ENCODE results near the gene REN. TPM values are rescaled to one million over a fixed set of nuclear protein-coding genes. Genes with fewer than 3 reads are reported as not detected.

The REN gene
- total and polyA plus RNA-seq, 2 of the 13 experiments (the other 11 are each of a cell fraction or from before 2014, with no cell fraction given) = not detected

GRCh38 chr1:204142032-204142974 is 23.8 kb downstream of the REN start:
- peaks cover 59% of the 10 kb centered on the region for H3K4me1 ChIP-seq (ENCODE audit: insufficient read depth, low read length)
- no peaks in the 10 kb centered on the region for H3K9me3 ChIP-seq (ENCODE audit: low read length)
- peaks cover 0 to 6% of the 10 kb centered on the region in 2 experiments; a peak in 1 of 5 replicates for H3K36me3 ChIP-seq (replicated peaks in 1 of 2; ENCODE audit: control insufficient read depth in 1 of 2, insufficient read depth in 2 of 2, low read length in 2 of 2)
- no peak overlapping the region for H3K9ac ChIP-seq (ENCODE audit: insufficient read depth, low read depth, low read length)
- DNase-seq (ENCODE audit: low spot score) (peak; percentile 64), ATAC-seq (peak; percentile 33), FAIRE-seq (peak; percentile 81)
- no peak overlapping the region for H2AFZ ChIP-seq (ENCODE audit: low read length)
- intact Hi-C loops (cut with micrococcal nuclease; ENCODE audit: unreplicated experiment) = loop anchor here (10.0 kb wide), 1 partner anchor 362 kb away; no protein-coding TSS in a partner anchor
- in situ Hi-C loops (cut with HindIII; ENCODE audit: extremely low pct_ligation_motif_present, low pct_unique_long_range_greater_than_20kb) = no loop called here
- no peak overlapping the region for H3K4me3 ChIP-seq (replicated peaks in 1 of 3; ENCODE audit: insufficient read depth in 1 of 3, low read depth in 2 of 3, low read length in 3 of 3)
- CTCF ChIA-PET (ENCODE audit: low intra/inter-chr PET ratio, low total read pairs) = no interaction called here
- peak overlapping the region; percentile 68 for H3K27ac ChIP-seq (ENCODE audit: extremely low read length, insufficient read depth, low read length)
- no peaks in the 10 kb centered on the region for H3K27me3 ChIP-seq (ENCODE audit: control insufficient read depth in 1 of 2, insufficient read depth in 2 of 2, low read length in 2 of 2)
- H3K79me2 ChIP-seq (ENCODE audit: insufficient read depth, low read length) = no peaks in the 10 kb centered on the region
- no peaks in the 10 kb centered on the region for H4K20me1 ChIP-seq (ENCODE audit: insufficient read depth, low read length)
- POLR2A ChIA-PET = interaction anchor here (1.2 to 2.2 kb wide), 2 partner anchors 9 to 72 kb away, joined by 3 to 8 read pairs; partner anchors contain the start of genes ETNK2 and GOLT1A
- H3K4me2 ChIP-seq (ENCODE audit: low read depth, low read length) = peak overlapping the region; percentile 57
- no TSS peak for BruUV-seq (replicated peaks)
- 45% methylated on average over 5 of the region's 5 CpGs for WGBS (ENCODE audit: low lambda C conversion rate)
- TF ChIP-seq SSRP1 (CRISPR knock-in tag; IDR thresholded peaks at IDR 0.05) (no peak), CCDC6 (CRISPR knock-in tag; IDR thresholded peaks at IDR 0.05) (0 out of 2 replicates have a peak, but pooled peaks have one; percentile 36), ZUFSP (CRISPR knock-in tag; IDR thresholded peaks at IDR 0.05; ENCODE audit: borderline replicate concordance) (no peak), ZNF343 (CRISPR knock-in tag; IDR thresholded peaks at IDR 0.05) (no peak), IKZF4 (CRISPR knock-in tag; IDR thresholded peaks at IDR 0.05; ENCODE audit: borderline replicate concordance, low read depth, not compliant biosample characterization) (no peak), NCOR1 (IDR thresholded peaks at IDR 0.05; ENCODE audit: borderline replicate concordance, low read length) (peak; percentile 76), ZNF18 (CRISPR knock-in tag; IDR thresholded peaks at IDR 0.05; ENCODE audit: insufficient replicate concordance) (no peak), MAX (IDR thresholded peaks at IDR 0.05) (peak; percentile 46), MLX (CRISPR knock-in tag; IDR thresholded peaks at IDR 0.05) (peak; percentile 34; the same call in 1 of the 2 replicates), ZNF597 (CRISPR knock-in tag; IDR thresholded peaks at IDR 0.05) (no peak), ATM (IDR thresholded peaks at IDR 0.05; ENCODE audit: borderline replicate concordance) (no peak), ZBTB33 (CRISPR knock-in tag; IDR thresholded peaks at IDR 0.05) (no peak), MZF1 (CRISPR knock-in tag; IDR thresholded peaks at IDR 0.05; ENCODE audit: borderline replicate concordance) (no peak), RFXAP (CRISPR knock-in tag; IDR thresholded peaks at IDR 0.05; ENCODE audit: borderline replicate concordance) (no peak), RBM39 (IDR thresholded peaks at IDR 0.05; ENCODE audit: low read depth, low read length, poor library complexity, severe bottlenecking) (no peak)

All from HepG2 (cell line).